GM21717 (cell line): ENCODE results near the gene SCNN1B.
"Not testable (repeated sequence)": the region's sequence is repeated elsewhere in the genome, so short reads cannot be mapped to it uniquely, and the experiment has no call there.

Source experiments
- ATAC-seq: cut with Tn5 transposase; IDR thresholded peaks from one replicate; pipeline ENCODE4 v1.9.1; 2021; ENCODE audit warnings: mild to moderate bottlenecking, moderate library complexity; ENCODE audit not compliant: unreplicated experiment

Gene SCNN1B

DNA sequence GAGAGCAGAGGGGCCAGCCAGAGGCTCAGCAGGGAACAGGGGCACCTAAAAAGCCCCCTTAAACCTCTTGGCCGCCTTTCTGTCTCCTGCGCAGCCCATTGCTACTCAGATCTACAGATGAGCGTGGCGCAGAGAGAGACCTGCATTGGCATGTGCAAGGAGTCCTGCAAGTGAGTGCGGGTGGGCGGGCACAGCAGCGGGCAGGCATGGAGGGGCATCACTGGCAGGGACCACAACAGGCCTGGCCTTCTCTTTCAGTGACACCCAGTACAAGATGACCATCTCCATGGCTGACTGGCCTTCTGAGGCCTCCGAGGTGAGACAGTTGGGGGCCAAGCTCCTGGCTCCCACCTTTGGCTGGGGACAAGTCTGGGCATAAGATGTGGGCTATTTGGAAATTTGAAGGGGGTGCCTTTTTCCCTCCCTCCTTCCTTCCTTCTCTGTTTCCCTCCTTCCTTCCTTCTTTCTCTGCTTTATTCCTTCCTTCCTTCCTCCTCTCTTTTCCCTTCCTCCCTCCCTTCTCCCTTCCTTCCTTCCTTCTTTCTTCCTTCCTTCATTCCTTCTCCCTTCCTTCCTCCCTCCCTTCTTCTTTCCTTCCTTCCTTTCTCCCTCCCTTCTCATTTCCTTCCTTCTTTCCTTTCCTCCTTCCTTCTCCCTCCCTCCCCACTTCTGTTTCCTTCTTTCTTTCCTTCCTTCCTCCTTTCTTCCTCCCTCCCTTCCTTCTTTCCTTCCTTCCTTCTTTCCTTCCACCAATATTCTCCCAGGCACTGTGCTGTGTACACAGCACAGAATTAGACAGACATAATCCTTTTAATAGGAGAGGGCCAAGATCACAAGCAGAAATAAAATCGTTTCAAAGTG lies 75.2 kb downstream of the SCNN1B start:
- ATAC-seq, result no peak

GRCh38 chr16:23378256-23378655 lies 76.2 kb downstream of the SCNN1B start:
- ATAC-seq, result no peak

- ATAC-seq, result no peak
Observed at GRCh38 chr16:23378921-23379320, 76.8 kb downstream of the SCNN1B start.

GRCh38 chr16:23379707-23380106 lies 77.6 kb downstream of the SCNN1B start:
- ATAC-seq, result no peak

GRCh38 chr16:23380501-23380951 lies 78.4 kb downstream of the SCNN1B start:
- no peak for ATAC-seq

- ATAC-seq, result not testable (repeated sequence)
Observed at GRCh38 chr16:23381702-23382101, 79.6 kb downstream of the SCNN1B start.

- no peak for ATAC-seq
Observed at GRCh38 chr16:23382279-23382678, 80.2 kb downstream of the SCNN1B start.

GRCh38 chr16:23383881-23384280 lies 81.8 kb downstream of the SCNN1B start:
- no peak for ATAC-seq

- ATAC-seq, result no peak
Observed at GRCh38 chr16:23384878-23385277, 82.8 kb downstream of the SCNN1B start.

GRCh38 chr16:23385441-23385840 lies 83.3 kb downstream of the SCNN1B start:
- ATAC-seq, result no peak

DNA sequence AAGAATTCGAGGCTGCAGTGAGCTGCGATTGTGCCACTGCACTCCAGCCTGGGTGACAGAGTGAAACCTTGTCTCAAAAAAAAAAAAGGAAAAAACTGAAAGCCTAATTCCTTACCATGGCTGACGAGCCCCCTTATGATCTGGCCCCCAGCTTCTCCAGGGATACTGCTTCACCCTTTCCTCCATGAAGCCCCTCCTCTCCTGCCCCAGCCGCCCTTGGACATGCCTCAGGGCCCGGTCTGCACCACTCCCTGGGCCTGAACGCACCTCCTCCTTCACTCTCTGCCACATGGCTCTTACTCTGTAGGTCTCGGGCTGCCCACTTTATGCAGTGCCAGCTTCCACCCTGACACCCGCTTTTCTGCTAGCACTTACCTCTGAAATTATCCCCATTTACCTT lies 85.6 kb downstream of the SCNN1B start:
- ATAC-seq, result no peak

GRCh38 chr16:23388786-23389185 lies 86.7 kb downstream of the SCNN1B start:
- no peak for ATAC-seq

DNA sequence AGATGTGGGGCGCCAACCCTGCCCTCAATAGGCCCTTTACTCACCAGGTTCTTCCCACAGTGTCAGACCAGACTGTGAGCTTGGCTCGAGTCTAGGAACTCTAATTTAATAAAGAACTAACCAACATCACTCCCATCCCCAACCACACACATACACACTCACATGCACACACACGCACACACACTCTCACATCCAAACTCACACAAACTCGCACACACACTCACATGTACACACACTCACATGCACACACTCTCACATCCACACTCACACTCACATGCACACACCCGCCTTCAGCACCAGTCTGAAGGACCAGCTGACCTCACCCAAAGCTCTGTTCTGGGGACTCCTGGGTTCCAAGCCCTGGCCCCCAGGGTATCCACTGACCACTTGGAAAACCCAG lies 87.1 kb downstream of the SCNN1B start:
- ATAC-seq, result no peak

- ATAC-seq, result not testable (repeated sequence)
Observed at GRCh38 chr16:23389936-23390335, 87.8 kb downstream of the SCNN1B start.

GRCh38 chr16:23391381-23392222 lies 89.5 kb downstream of the SCNN1B start:
- no peak for ATAC-seq

- ATAC-seq, result no peak
Observed at GRCh38 chr16:23392223-23392600, 90.1 kb downstream of the SCNN1B start.

- no peak for ATAC-seq
Observed at GRCh38 chr16:23394141-23394831, 92.2 kb downstream of the SCNN1B start.

DNA sequence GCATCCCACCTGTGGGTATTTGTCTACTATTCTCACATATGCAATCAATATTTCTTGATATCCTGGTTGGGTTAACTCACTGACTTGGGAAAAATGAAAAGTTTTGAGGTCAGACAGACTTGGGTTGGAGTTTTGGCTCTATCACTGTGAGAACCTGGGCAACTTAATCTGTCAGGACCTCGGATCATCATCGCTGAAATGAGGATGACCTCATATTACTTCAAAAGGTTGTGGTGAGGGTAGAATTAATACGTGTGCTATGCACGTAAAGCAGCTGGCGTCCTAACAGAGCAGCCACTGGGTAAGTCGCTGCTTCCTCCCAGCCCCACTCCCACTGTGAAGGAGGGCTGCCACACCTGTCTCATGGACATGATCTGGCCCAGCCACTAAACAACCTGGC lies 93.6 kb downstream of the SCNN1B start:
- no peak for ATAC-seq

DNA sequence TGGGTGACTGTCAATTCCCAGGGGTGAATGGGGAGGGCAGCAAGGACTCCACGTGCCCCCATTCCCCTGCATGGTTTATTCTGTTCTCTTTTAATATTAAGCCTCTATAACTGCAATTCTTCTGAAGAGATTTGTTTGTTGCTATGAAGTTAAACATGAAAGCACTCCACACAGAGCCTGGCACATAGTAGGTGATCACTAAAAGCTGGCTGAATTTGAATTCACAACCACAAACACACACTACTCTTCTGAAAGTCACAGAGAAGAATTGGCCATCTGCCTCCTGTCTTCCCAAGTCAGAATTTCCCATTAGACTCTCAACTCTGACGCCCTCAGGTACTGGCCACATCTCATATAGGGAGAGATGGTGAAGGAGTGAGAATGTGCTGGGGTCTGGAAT lies 95.4 kb downstream of the SCNN1B start:
- no peak for ATAC-seq

DNA sequence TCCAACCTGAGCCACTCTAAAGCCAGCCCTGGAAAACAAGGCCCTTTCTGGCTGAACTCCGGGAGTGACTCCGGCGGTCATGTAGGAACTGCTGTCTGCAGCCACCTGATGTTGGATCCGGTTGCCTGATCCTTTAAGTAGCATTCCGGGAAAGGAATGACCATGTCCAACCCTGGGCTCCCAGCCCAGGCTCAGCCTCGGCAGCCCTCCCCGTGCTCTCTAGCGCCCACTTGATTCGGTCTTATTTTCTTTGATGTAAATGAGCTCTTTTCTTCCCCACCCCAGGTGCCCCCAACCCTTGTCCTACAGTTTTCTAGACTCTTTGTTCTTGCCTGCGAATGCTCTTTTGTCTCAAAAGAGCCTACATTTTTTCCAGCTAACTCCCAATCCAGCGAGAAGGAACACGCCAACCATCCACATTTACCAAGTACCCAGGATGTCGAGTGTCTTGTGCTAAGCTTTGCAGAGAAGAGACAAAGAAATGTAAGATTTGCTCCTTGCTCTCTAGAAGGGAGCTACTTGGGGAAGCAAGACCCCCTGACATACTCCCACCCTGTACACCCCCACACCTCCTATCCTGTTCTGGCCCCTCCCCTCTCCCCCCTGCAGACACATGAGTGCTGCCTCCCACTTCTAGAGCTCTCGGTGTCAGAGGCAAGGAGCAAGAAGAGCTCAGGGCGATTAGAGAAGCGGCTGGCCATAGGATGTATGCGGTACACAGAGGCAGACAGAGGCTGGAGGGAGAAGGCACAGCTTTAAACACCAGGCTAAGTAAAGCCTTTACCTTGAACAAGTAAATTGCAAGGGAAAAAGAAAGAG lies 97.1 kb downstream of the SCNN1B start:
- no peak for ATAC-seq
